Right atrium auricular region (tissue), 2 donors: ENCODE results near the gene DLG2. TPM values are rescaled to one million over a fixed set of nuclear protein-coding genes. Genes with fewer than 3 reads are reported as not detected.

Experiments
- DNase-seq: peaks from one replicate; pipeline ENCODE4 v3.0.0-alpha.2; 2019; ENCODE audit warnings: low spot score
- H3K27ac ChIP-seq, 2 donors: fragments of 200-600 bp; sonication (generic); 1 replicate in 1 of 2; 2 replicates in 1 of 2; pipeline ENCODE4 v1.5.1; 2016 to 2019
- H3K27me3 ChIP-seq, 2 donors: fragments of 200-600 bp; sonication (generic); one replicate each; pipeline versions ENCODE4 v1.5.1 to v1.6.0; 2017 to 2019
- H3K36me3 ChIP-seq: fragments of 200-600 bp; sonication (generic); one replicate; pipeline ENCODE4 v1.5.1; 2016
- H3K4me1 ChIP-seq, 2 donors: fragments of 200-600 bp; sonication (generic); one replicate each; pipeline versions ENCODE4 v1.5.1 to v1.6.0; 2017 to 2019
- H3K4me3 ChIP-seq, 2 donors: fragments of 200-600 bp; sonication (generic); 1 replicate in 1 of 2; 2 replicates in 1 of 2; pipeline ENCODE4 v1.5.1; 2017 to 2019; ENCODE audit warnings: mild to moderate bottlenecking in 1 of 2, moderate library complexity in 1 of 2
- H3K9me3 ChIP-seq, 2 donors: fragments of 200-600 bp; sonication (generic); one replicate each; pipeline ENCODE4 v1.5.1; 2019
- total RNA-seq, 2 donors: library from RNA; depleted of rRNA; stranded (reverse); fragments of >200 nt; gene quantifications; one replicate each; pipeline ENCODE4 v1.1.0, GENCODE V29; 2016
- TF ChIP-seq, protein P1 (sequence below), 2 donors: fragments of 200-600 bp; sonication (generic); IDR thresholded peaks; one replicate each; pipeline ENCODE4 v1.5.1; 2019; ENCODE audit warnings: antibody characterized with exemption in 2 of 2

The DLG2 gene
- total RNA-seq, 2 donors from 2014 or later = 6.6 to 6.7 TPM

DNA sequence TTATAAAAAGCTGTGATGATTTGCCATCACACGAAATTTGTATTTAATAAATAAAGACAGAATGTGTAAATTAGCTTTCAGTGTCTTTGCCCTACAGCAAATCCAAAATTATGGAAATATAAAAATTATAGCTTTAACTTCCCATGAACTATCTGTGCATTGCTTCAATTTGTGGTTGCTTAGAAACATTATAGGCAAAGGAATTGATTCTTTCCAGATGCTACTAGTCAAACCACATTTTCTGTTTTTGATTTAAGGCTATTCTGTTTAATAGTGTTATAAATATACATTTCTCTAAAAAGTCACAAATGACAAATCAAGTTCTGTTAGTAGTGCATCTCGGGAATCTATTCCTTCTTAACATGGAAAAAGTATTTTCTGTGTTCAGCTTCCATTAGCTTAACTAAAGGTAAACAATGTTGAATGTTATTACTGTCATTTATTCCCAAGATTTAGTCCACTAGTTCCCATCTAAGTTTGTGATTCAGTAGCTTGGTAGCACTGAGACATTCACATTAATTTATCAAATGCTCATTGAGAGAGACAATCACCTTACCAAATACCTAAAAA is 1254.7 kb downstream of the DLG2 start:
- no peaks in the 10 kb centered on the region for H3K4me1 ChIP-seq
- DNase-seq = no peak
- H3K27me3 ChIP-seq = no peaks in the 10 kb centered on the region
- no peaks in the 10 kb centered on the region for H3K36me3 ChIP-seq
- H3K9me3 ChIP-seq = no peaks in the 10 kb centered on the region
- H3K27ac ChIP-seq = no peak overlapping the region
- TF ChIP-seq, protein P1, sequence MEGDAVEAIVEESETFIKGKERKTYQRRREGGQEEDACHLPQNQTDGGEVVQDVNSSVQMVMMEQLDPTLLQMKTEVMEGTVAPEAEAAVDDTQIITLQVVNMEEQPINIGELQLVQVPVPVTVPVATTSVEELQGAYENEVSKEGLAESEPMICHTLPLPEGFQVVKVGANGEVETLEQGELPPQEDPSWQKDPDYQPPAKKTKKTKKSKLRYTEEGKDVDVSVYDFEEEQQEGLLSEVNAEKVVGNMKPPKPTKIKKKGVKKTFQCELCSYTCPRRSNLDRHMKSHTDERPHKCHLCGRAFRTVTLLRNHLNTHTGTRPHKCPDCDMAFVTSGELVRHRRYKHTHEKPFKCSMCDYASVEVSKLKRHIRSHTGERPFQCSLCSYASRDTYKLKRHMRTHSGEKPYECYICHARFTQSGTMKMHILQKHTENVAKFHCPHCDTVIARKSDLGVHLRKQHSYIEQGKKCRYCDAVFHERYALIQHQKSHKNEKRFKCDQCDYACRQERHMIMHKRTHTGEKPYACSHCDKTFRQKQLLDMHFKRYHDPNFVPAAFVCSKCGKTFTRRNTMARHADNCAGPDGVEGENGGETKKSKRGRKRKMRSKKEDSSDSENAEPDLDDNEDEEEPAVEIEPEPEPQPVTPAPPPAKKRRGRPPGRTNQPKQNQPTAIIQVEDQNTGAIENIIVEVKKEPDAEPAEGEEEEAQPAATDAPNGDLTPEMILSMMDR (IDR thresholded peaks at IDR 0.05) = no peak
- no peak overlapping the region for H3K4me3 ChIP-seq

GRCh38 chr11:84358034-84358433 is 1269.1 kb downstream of the DLG2 start:
- Histone ChIP-seq H3K4me3 (no peak overlapping the region), H3K27me3 (no peaks in the 10 kb centered on the region), H3K36me3 (no peaks in the 10 kb centered on the region), H3K27ac (no peak overlapping the region), H3K4me1 (no peaks in the 10 kb centered on the region), H3K9me3 (no peaks in the 10 kb centered on the region)
- no peak for DNase-seq
- TF ChIP-seq, protein P1 (IDR thresholded peaks at IDR 0.05) = no peak

- Histone ChIP-seq H3K36me3 (no peaks in the 10 kb centered on the region), H3K27ac (no peak overlapping the region), H3K9me3 (no peaks in the 10 kb centered on the region), H3K27me3 (no peaks in the 10 kb centered on the region), H3K4me1 (no peaks in the 10 kb centered on the region), H3K4me3 (no peak overlapping the region)
- TF ChIP-seq, protein P1 (IDR thresholded peaks at IDR 0.05) = no peak
- DNase-seq = no peak
These were observed 1271.2 kb downstream of the DLG2 start for GRCh38 chr11:84355911-84356310.

GRCh38 chr11:84345597-84345996 is 1281.5 kb downstream of the DLG2 start:
- H3K27ac ChIP-seq = no peak overlapping the region
- H3K4me3 ChIP-seq = no peak overlapping the region
- no peaks in the 10 kb centered on the region for H3K9me3 ChIP-seq
- TF ChIP-seq, protein P1 (IDR thresholded peaks at IDR 0.05) = no peak
- no peak for DNase-seq
- no peaks in the 10 kb centered on the region for H3K36me3 ChIP-seq
- H3K4me1 ChIP-seq = no peaks in the 10 kb centered on the region
- H3K27me3 ChIP-seq = no peaks in the 10 kb centered on the region

DNA sequence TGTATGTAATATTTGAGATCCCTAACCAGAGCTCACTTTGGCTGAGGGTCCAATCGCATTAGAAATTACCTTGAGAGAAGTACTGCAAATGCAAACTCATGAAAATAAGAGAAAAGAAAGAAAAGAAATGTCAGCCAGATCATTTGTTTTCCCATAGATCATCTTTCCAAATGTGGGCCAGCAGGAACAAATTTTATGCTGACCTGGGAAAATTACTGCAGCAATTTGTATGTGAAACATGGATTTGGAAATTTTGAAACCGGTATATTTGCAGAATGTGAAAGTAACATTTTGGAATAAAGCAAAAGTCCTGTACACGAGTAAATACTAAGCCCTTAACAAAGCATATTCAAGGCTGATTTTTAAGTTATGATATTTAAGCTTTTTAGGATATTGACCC is 1282.1 kb downstream of the DLG2 start:
- no peaks in the 10 kb centered on the region for H3K4me1 ChIP-seq
- no peaks in the 10 kb centered on the region for H3K9me3 ChIP-seq
- no peaks in the 10 kb centered on the region for H3K36me3 ChIP-seq
- DNase-seq = no peak
- TF ChIP-seq, protein P1 (IDR thresholded peaks at IDR 0.05) = no peak
- H3K4me3 ChIP-seq = no peak overlapping the region
- no peaks in the 10 kb centered on the region for H3K27me3 ChIP-seq
- H3K27ac ChIP-seq = no peak overlapping the region

GRCh38 chr11:84339796-84340195 is 1287.3 kb downstream of the DLG2 start:
- no peaks in the 10 kb centered on the region for H3K9me3 ChIP-seq
- H3K4me3 ChIP-seq = no peak overlapping the region
- no peaks in the 10 kb centered on the region for H3K36me3 ChIP-seq
- no peaks in the 10 kb centered on the region for H3K4me1 ChIP-seq
- no peaks in the 10 kb centered on the region for H3K27me3 ChIP-seq
- H3K27ac ChIP-seq = no peak overlapping the region
- DNase-seq = no peak
- TF ChIP-seq, protein P1 (IDR thresholded peaks at IDR 0.05) = no peak
